ENCODE results near the gene DACH2.

DACH2 gene

DNA sequence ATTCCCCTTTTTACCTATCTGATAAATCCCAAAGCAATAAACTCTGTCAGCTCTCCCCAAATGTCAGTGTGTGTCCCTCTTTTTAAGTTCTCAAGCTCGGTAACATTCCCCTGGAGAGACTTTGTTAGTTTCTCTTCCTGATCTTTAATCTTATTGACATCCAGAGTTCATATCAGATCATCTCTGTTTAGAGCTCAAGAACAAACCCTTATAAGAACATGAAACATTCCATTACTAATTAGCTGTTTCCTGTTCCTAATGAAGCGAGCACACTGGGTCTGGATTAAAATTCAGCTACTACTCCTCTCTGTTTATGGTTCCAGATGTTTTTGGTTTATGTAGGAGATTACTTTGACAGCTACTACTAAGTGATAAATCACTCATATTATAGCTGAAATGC is 681.5 kb downstream of the DACH2 start:
- no peaks in the 10 kb centered on the region for H3K27me3 Mint-ChIP-seq
- no peak overlapping the region for H3K4me3 Mint-ChIP-seq
- H3K4me1 Mint-ChIP-seq: no peaks in the 10 kb centered on the region
- ATAC-seq (no peak), DNase-seq (no peak)
- H3K27ac Mint-ChIP-seq: no peak overlapping the region
- no peaks in the 10 kb centered on the region for H3K9me3 Mint-ChIP-seq

DNA sequence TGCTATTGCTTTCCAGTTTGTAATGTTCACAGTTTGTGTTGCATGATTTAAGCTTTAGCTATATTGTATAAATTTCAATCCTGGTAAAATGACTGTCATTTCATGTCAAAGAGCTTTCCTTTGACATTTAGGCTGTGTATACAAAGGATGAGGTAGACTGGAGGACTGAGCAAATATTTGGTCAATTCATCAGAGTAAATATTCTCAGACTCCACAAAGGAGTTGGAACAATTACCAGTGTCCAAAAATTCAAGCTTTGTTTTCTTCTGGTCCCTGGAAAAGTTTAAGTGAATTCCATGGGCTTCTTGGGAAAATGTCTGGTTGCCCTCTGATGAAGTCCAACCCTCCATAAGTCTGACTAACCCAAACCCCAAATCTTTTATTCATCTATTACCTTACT is 682.4 kb downstream of the DACH2 start:
- Mint-ChIP-seq H3K9me3 (no peaks in the 10 kb centered on the region), H3K27ac (no peak overlapping the region), H3K4me1 (no peaks in the 10 kb centered on the region), H3K27me3 (no peaks in the 10 kb centered on the region), H3K4me3 (no peak overlapping the region)
- ATAC-seq (no peak), DNase-seq (no peak)

DNA sequence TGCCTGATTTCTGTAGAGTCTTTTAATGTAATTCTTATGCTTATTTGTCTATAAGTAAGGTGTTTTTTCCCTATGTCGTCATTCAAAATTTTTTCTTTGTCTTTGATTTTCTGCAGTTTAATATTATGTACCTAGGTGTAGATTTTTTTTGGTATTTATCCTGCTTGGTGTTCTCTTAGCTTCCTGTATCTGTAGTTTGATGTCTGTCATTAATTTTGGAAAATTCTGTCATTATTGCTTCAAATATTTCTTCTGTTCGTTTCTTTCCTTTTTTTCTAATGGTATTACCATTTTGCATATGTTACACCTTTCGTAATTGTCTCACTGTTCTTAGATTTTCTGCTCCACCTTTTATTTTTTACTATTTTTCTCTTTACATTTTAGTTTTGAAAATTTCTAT is 696.9 kb downstream of the DACH2 start:
- Mint-ChIP-seq H3K4me3 (no peak overlapping the region), H3K27me3 (no peaks in the 10 kb centered on the region), H3K27ac (no peak overlapping the region), H3K4me1 (no peaks in the 10 kb centered on the region), H3K9me3 (no peaks in the 10 kb centered on the region)
- DNase-seq (no peak), ATAC-seq (no peak)
